Transverse colon (tissue), 4 donors: ENCODE measurements around the gene MAN1C1. TPM values are rescaled to one million over a fixed set of nuclear protein-coding genes. Genes with fewer than 3 reads are reported as not detected.

Experiments used
- DNase-seq: peaks from one replicate; pipeline ENCODE4 v3.0.0-alpha.2; 2019
- H3K27ac ChIP-seq, 4 donors: fragments of 200-600 bp; sonication (generic); 2 replicates each; pipeline ENCODE4 v1.5.1; 2016 to 2018; ENCODE audit warnings: inconsistent platforms in 4 of 4
- H3K27me3 ChIP-seq: fragments of 200-600 bp; sonication (generic); 2 replicates; pipeline ENCODE4 v1.5.1; 2017; ENCODE audit warnings: inconsistent platforms
- H3K36me3 ChIP-seq, 4 donors: fragments of 200-600 bp; sonication (generic); 2 replicates each; pipeline ENCODE4 v1.5.1; 2017 to 2019; ENCODE audit warnings: inconsistent platforms in 4 of 4
- H3K4me1 ChIP-seq, 4 donors: fragments of 200-600 bp; sonication (generic); 2 replicates each; pipeline ENCODE4 v1.5.1; 2017 to 2020; ENCODE audit warnings: inconsistent platforms in 4 of 4
- H3K4me3 ChIP-seq, 4 donors: fragments of 200-600 bp; sonication (generic); 1 replicate in 1 of 4; 2 replicates in 3 of 4; pipeline versions ENCODE4 v1.5.1 to v1.6.1; 2017 to 2019; ENCODE audit warnings: inconsistent platforms in 4 of 4
- H3K9me3 ChIP-seq, 2 donors: fragments of 200-600 bp; sonication (generic); 2 replicates each; pipeline ENCODE4 v1.5.1; 2017 to 2019; ENCODE audit warnings: inconsistent platforms in 2 of 2
- CTCF ChIP-seq, 5 experiments: fragments of 200-600 bp in 3 of 5; fragments of 450-650 bp in 2 of 5; sonication (generic) in 3 of 5; IDR thresholded peaks; 1 replicate in 2 of 5; 2 replicates in 3 of 5; pipeline ENCODE4 v1.5.1; 2016 to 2017; ENCODE audit warnings: antibody characterized with exemption in 5 of 5, inconsistent platforms in 3 of 5, mild to moderate bottlenecking in 2 of 5, moderate library complexity in 1 of 5
- EP300 ChIP-seq: sonication (generic); formaldehyde crosslinking; IDR thresholded peaks from one replicate; pipeline ENCODE4 v1.6.1; 2017; ENCODE audit warnings: antibody characterized with exemption, low read depth
- POLR2A ChIP-seq: fragments of 450-650 bp; IDR thresholded peaks from one replicate; pipeline ENCODE4 v1.6.1; 2016; ENCODE audit warnings: antibody characterized with exemption, mild to moderate bottlenecking, moderate library complexity
- POLR2AphosphoS5 ChIP-seq, 3 donors: sonication (generic); formaldehyde crosslinking; IDR thresholded peaks; one replicate each; pipeline ENCODE4 v1.6.1; 2016; ENCODE audit warnings: antibody characterized with exemption in 3 of 3
- WGBS, 2 donors: methylation state at CpG; one replicate each; pipeline ENCODE4 v1.1.5; 2018; ENCODE audit warnings: low coverage in 1 of 2; 5-methylcytosine and 5-hydroxymethylcytosine counted together
- in situ Hi-C, 4 donors: fragments of 200-750 bp; cut with MboI; loops; one replicate each; pipeline versions ENCODE4 v1.15.0 to v1.15.1; 2017; ENCODE audit warnings: low sequenced_read_pairs in 3 of 4, low pct_ligation_motif_present in 1 of 4, low pct_unique_long_range_greater_than_20kb in 1 of 4
- intact Hi-C: fragments of 100-400 bp; cut with DNase I; formaldehyde crosslinking; loops from one replicate; pipeline ENCODE4 v1.15.1; 2023; ENCODE audit warnings: low total_unique reads
- total RNA-seq, 4 donors: library from RNA; depleted of rRNA; stranded (reverse); fragments of >200 nt; gene quantifications; one replicate each; pipeline ENCODE4 v1.1.0, GENCODE V29; 2016

Gene MAN1C1
- total RNA-seq, 4 donors from 2014 or later: 2.4 to 6.8 (median 4.3) TPM

- intact Hi-C loops: no loop called here
- WGBS, 2 donors: 80 to 87% methylated on average over 2 to 8 of the region's 8 CpGs
- in situ Hi-C loops: no loop called here
- TF ChIP-seq POLR2A (no peak), EP300 (no peak), CTCF (IDR thresholded peaks at IDR 0.05) (no peak), POLR2AphosphoS5 (IDR thresholded peaks at IDR 0.05) (no peak)
- DNase-seq: no peak
- Histone ChIP-seq H3K36me3 (no peaks in the 10 kb centered on the region), H3K27me3 (no peaks in the 10 kb centered on the region), H3K27ac (no peak overlapping the region), H3K4me3 (no peak overlapping the region), H3K4me1 (peaks cover 4 to 16% (median 9%) of the 10 kb centered on the region in 4 donors), H3K9me3 (no peaks in the 10 kb centered on the region)
These were observed 132.1 kb downstream of the MAN1C1 start for GRCh38 chr1:25748531-25749205.

GRCh38 chr1:25750923-25751605 lies 134.5 kb downstream of the MAN1C1 start:
- no peaks in the 10 kb centered on the region for H3K27me3 ChIP-seq
- no peaks in the 10 kb centered on the region for H3K4me1 ChIP-seq
- DNase-seq: no peak
- TF ChIP-seq CTCF (IDR thresholded peaks at IDR 0.05) (no peak), EP300 (no peak), POLR2A (no peak), POLR2AphosphoS5 (IDR thresholded peaks at IDR 0.05) (no peak)
- no peak overlapping the region for H3K27ac ChIP-seq
- H3K36me3 ChIP-seq: no peaks in the 10 kb centered on the region
- no peaks in the 10 kb centered on the region for H3K9me3 ChIP-seq
- in situ Hi-C loops (no loop called here), intact Hi-C loops (loop anchor here (5.0 kb wide), 1 partner anchor 606 kb away; no protein-coding TSS in a partner anchor)
- 78 to 84% methylated on average over 5 to 6 of the region's 6 CpGs for WGBS, 2 donors
- no peak overlapping the region for H3K4me3 ChIP-seq

GRCh38 chr1:25754470-25755181 lies 138.0 kb downstream of the MAN1C1 start:
- Histone ChIP-seq H3K4me1 (no peaks in the 10 kb centered on the region), H3K4me3 (no peak overlapping the region), H3K36me3 (no peaks in the 10 kb centered on the region), H3K9me3 (no peaks in the 10 kb centered on the region), H3K27ac (no peak overlapping the region), H3K27me3 (no peaks in the 10 kb centered on the region)
- WGBS, 2 donors: 74 to 80% methylated on average over 4 to 17 of the region's 17 CpGs
- in situ Hi-C loops (no loop called here), intact Hi-C loops (loop anchor here (5.0 kb wide), 1 partner anchor 603 kb away; no protein-coding TSS in a partner anchor)
- TF ChIP-seq EP300: no peak
- TF ChIP-seq CTCF (IDR thresholded peaks at IDR 0.05): no peak
- no peak for TF ChIP-seq POLR2A
- no peak for TF ChIP-seq POLR2AphosphoS5 (IDR thresholded peaks at IDR 0.05)
- DNase-seq: no peak

GRCh38 chr1:25755475-25756125 lies 139.0 kb downstream of the MAN1C1 start:
- DNase-seq: no peak
- H3K4me1 ChIP-seq: no peaks in the 10 kb centered on the region
- no peak overlapping the region for H3K27ac ChIP-seq
- H3K9me3 ChIP-seq: no peaks in the 10 kb centered on the region
- no peaks in the 10 kb centered on the region for H3K36me3 ChIP-seq
- in situ Hi-C loops (no loop called here), intact Hi-C loops (no loop called here)
- H3K4me3 ChIP-seq: no peak overlapping the region
- H3K27me3 ChIP-seq: no peaks in the 10 kb centered on the region
- TF ChIP-seq POLR2A (no peak), POLR2AphosphoS5 (IDR thresholded peaks at IDR 0.05) (no peak), EP300 (no peak), CTCF (IDR thresholded peaks at IDR 0.05) (no peak)
- WGBS, 2 donors: 80 to 81% methylated on average over 7 of the region's 7 CpGs
